Measurements from ENCODE around the gene CMTM3. TPM values are rescaled to one million over a fixed set of nuclear protein-coding genes. Genes with fewer than 3 reads are reported as not detected.
A peak's percentile ranks its signal among the peaks of the same experiment; 100 is the strongest.
"Not testable (repeated sequence)": the region's sequence is repeated elsewhere in the genome, so short reads cannot be mapped to it uniquely, and the experiment has no call there.

CMTM3 gene, protein sequence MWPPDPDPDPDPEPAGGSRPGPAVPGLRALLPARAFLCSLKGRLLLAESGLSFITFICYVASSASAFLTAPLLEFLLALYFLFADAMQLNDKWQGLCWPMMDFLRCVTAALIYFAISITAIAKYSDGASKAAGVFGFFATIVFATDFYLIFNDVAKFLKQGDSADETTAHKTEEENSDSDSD
- 47.9 and 49.2 TPM in 2 replicates for total RNA-seq (2014; rRNA removed; shearing (Covaris generic))

DNA sequence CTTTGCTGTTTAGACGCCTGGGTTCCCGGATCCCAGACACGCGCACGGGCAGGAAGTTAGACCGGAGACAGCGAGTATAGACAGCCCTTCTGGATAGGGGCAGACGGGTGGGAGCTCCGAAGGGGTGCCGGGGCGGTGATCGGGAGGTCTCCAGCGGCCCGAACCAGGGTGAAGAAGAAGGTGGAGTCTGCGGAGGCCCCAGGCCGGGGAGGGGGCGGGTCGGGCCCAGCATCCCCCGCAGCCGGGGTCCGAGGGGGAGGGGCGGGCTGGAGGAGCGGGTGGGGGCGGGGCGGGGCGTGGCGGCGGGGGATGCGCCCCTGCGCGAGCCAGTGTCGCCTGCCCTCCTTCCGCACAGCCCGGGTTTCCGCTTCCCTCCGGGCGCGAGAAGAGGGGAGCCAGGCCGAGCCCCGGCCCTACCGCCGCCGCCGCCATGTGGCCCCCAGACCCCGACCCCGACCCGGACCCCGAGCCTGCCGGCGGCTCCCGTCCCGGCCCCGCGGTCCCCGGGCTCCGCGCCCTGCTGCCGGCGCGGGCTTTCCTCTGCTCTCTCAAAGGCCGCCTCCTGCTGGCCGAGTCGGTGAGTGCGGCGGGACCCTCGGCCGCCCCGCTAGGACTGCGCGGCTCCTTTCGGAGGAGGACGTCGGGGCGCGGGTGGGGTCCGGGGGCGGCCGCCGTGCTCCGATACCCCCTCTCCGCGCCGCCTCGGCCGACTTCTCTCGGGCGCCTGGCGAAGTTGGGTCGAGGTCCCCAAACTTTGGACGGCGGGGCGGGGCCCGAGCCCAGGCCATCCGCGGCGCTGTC lies at the start of gene CMTM3:
CMTM3 (plus strand) TSS at position 329 of the 801 bp plus-strand sequence; CDS start at position 431, 102 bp downstream.
- DNase-seq (ENCODE audit: low read depth): peak; percentile 63

DNA sequence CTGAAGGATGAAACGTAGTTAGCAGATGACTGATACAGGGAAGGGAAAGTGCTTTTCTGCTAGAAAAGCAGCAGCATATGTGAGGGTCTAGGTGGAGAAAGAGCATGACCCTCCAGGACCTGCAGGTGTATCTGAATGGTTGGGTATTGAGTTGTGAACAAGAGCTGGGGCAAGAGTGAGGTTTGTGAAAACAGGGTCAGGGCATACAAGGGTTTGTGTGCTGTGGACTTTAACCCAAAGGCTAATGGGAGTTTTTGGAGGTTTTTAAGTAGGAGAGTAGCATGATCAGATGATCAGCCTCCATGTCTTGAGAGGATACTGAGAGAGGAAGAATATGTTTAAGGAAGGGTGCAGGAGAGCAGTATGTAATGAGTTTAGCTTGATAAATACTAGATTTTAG lies 44.4 kb upstream of the CMTM3 start:
- DNase-seq (ENCODE audit: low read depth): no peak

DNA sequence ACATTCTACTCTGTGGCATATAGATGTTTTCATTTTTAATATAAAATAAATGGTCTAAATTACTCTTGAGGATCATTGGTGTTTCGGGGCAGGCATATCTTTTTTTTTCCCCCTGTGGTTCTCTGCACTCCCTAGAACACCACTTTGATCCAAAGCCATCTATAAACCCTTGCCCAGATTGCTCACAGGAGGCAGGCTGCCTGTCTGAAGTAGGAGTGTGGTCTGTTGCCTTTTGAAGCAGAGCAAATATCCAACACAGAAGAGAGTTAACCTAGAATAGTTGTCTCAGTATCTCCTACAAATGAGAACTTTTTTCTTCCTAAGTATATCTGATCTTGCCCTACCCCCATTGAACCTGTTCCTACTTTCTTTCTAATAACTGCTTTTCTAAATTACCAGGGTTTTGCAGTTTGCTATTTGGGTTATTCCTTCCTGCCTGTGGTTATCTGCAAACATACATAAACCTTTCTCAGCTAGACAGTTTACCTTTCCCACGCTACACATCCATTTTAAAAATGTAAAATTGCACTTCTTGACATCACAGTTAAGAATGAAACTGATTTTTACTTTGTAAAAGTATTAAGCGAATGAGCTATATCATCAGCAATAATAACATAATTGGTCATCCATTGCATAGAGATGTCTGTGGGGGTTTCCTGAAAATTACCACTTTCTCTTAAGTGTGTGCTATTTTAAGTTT lies 43.0 kb upstream of the CMTM3 start:
- DNase-seq (ENCODE audit: low read depth): no peak

DNA sequence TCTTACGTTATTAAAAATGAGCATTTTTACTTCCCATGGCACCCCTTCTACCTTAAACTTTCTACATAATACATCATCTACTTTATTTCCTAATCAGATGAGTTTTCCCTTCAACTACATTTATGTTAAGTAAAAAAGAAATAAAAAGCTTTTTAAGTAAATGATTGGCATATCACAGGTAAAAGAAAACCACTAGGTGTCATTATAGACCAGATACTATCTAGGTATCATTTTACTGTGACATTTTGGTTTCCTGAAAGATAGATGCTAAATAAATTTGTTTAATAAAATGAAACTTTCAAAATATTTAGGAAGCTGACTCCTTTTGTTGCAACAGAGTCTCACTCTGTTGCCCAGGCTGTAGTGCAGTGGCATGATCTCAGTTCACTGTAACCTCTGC lies 42.1 kb upstream of the CMTM3 start:
- no peak for DNase-seq (ENCODE audit: low read depth)

DNA sequence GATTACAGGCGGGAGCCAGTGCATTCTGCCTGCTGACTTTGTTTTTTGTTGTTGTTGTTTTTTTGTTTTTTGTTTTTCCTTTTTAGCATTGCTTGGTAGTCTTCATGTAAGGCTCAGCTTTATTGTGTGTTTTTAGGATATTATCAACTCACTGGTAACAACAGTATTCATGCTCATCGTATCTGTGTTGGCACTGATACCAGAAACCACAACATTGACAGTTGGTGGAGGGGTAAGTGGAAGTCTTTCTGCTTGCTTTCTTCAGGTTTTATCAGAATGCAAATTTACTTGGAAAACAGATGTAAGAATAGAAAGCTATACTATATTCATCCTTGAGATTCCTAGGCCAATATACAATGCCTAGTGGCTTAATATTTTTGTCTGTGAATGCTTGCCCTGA lies 41.5 kb upstream of the CMTM3 start:
- DNase-seq (ENCODE audit: low read depth): no peak

DNA sequence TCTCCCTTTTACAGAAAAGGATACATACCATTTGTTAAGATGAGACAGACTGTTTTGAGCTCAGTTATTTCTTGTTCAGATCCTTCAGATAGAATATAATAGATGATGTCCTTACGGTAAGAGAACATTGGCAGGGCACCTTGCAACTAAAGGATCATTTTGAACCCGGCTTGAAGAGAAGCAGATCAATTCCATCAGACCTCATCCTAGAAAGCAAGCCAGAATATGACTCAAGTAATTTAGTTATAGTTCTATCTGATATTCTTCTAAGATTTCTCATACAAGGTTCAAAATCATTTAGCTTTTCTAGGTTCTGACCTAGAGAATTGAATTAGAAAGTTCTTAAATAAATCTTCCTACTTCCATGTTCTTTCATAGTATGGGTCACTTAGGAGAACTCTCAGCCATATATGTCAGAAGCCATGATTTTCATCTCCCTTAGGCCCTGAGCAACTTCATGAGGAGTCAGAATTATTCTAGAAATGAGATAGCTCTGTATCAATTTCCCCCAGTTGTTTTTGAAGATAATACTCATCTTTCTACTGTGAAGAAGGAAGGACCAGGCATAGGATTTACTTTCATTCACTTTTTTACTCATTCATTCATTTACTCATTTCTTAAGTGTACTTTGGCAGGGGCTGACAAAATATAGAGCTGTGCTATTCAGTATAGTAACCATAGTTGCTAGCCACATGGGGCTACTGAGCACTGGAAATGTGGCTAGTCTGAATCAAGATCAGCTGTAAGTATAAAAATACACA lies 40.8 kb upstream of the CMTM3 start:
- DNase-seq (ENCODE audit: low read depth): no peak

DNA sequence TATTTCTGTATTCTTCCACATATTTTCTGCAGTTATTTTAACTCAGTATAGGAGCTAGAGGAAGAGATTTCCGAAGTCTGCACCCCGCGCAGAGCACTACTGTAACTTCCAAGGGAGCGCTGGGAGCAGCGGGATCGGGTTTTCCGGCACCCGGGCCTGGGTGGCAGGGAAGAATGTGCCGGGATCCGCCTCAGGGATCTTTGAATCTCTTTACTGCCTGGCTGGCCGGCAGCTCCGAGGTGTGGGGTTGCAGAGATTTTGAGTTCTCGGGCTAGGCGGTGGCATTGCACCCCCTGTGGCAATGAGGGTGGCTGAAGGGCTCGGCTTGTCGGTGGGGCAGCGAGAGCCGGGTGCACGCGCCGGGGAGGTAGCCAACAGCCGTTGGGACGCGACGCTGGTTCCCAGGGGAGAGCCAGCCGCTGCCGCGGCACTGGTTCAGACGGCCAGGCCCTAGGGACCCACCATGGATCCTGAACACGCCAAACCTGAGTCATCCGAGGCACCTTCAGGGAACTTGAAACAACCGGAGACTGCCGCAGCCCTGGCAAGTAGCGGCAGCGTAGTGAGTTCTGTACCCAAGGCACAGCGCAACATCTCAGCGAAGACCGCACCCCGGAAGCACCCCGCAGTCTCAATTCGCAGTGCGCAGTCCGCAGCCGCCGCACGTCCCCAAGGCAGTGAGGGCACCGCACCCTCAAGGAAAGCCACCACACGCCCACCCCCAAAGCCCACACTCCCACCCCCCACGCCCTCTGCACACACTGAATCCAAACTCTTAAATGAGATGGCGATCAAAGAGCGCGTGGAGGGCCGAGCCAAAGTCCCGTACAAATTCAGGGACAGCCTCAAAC lies 38.2 kb upstream of the CMTM3 start, which contains the start of gene CMTM1:
CMTM1 (plus strand) TSS at position 389 of the 851 bp plus-strand sequence; CDS start at position 464, 75 bp downstream.
- DNase-seq (ENCODE audit: low read depth): no peak

DNA sequence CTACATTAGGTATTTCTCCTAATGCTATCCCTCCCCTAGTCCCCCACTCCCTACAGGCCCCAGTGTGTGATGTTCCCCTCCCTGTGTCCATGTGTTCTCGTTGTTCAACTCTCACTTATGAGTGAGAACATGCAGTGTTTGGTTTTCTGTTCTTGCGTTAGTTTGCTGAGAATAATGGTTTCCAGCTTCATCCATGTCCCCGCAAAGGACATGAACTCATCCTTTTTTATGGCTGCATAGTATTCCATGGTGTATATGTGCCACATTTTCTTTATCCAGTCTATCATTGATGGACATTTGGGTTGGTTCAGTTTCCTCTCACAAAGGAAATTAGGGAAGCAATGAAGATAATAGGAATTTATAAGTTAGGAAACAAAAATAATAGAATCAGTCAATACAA lies 37.2 kb upstream of the CMTM3 start:
- DNase-seq (ENCODE audit: low read depth): not testable (repeated sequence)

DNA sequence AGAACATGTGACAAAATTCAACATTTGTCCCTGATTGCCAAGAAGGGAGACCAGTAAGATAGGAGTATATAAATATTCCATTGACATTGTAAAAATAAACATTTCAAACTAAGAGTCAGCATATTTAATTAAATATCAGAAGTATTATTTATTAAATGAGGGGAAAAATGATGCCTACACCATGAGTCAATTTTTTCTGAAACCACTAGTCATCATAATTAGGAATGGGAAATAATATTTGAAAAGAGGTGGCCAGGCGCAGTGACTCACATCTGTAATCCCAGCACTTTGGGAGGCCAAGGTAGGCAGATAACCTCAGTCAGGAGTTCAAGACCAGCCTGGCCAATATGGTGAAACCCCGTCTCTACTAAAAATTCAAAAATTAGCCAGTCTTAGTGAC lies 36.1 kb upstream of the CMTM3 start:
- DNase-seq (ENCODE audit: low read depth): no peak

DNA sequence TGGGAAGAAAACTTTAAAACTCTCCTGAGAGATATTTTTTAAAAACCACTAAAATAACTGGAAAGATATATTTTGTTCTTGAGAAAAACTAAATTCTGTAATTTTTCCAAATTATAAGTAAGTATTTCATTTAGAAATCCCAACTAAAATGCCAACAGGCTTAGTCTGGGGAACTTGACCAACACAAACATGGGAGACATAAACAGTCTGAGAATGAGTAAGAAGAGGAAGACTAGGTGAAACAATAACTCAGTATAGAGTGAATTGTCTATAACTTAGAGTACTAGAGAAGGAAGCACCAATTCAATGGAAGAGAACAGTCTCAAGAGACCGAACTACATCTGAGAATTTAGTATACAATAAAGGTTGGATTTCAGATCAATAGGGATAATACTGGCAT lies 35.4 kb upstream of the CMTM3 start:
- DNase-seq (ENCODE audit: low read depth): peak; percentile 28

DNA sequence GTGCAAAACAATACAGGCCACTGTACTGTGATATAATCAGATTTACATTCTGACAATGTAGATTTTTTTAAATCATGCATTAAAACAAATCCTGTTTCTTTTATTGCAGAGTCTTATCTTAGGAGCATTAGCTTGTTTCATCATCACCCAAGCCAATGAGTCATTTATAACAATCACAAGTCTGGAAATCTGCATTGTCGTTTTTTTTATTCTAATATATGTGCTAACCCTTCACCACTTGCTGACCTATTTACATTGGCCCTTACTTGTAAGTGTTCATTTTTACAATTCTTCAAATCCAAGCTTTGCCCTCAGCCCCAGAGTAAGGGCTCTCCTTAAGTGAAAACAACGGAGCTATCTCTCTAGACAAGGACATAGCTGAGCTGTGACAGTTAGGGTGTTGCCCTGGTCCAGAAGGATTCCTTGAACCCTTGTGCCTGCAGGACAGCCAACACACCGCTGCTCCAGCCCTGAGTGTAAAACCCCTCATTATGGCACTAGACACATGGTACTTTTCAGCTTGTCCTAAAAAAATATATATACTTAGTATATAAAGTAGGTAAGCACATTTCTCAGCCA lies 34.6 kb upstream of the CMTM3 start:
- peak; percentile 44 for DNase-seq (ENCODE audit: low read depth)

DNA sequence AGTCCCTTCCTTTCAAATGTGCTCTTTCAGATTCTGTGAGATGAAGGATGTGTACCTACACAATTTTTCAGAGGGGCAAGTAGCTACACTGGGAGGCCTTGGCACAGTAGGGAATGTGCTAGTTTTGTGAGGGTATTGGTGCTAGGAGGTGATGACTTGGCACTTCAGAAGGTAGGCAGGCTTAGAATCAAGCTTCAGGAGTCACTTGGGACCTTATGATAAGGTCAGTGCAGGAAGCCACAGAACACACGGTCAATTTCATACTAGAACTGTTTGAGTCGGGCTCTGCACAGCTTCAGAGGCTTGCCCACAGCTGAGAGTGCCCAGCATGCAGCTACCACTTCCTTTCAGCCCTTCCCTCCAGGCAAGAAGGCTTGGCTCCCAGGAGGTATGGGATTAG lies 32.1 kb upstream of the CMTM3 start:
- peak; percentile 37 for DNase-seq (ENCODE audit: low read depth)

DNA sequence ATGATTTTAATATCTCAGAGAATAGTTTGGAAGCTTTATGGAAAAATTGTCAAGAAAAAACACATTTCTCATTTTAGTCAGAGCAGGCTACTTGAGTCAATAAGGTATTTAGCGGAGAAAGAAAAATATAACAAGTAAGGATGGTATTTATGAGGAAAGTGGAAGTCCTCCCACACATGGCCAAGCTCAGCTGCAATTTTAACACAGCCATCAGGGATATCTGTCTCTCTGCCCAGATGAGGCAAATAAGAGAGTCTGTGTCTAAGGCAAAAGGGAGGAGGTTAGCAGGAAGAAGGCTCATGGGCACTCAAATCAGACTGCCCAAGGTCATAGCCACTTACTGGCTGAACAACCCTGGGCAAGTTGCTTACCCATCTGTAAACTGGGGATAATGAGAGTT lies 30.4 kb upstream of the CMTM3 start:
- DNase-seq (ENCODE audit: low read depth): no peak

DNA sequence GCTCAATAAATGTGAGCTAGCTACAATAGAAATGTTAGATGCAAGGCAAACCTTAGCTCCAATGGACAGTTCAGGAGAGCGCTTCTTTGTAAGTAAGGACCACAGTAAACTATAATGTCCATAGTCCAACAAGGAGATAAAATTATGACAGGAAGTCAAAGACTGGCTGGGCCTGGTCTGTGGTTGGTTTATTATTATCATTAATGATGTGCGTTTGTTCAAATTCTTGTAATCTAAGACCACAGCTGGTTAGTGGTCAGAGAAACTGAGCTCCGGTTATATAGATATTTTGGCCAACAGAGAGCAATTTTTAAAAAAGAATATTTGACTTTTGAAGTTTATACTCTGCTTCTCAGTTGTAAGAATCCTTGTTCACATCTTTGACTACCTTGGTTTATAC lies 30.0 kb upstream of the CMTM3 start:
- DNase-seq (ENCODE audit: low read depth): no peak

DNA sequence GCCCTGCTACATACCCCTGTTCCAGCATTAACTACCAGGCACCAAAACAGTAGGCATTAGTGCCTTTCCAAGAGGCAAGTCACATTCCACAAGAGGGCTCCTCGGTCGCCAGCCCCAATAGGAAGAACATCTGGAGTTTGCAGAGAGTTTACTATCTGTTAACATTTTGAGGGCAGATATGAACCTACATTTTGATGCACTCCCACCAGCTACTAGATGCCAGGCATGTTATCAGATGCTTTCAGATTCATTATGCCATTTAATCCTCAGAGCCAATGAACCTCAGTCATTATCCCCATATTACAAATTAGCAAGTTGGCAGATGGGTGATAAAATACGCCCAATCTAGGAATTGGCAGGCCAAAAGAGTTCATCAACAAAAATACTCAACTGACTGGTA lies 29.4 kb upstream of the CMTM3 start:
- no peak for DNase-seq (ENCODE audit: low read depth)

DNA sequence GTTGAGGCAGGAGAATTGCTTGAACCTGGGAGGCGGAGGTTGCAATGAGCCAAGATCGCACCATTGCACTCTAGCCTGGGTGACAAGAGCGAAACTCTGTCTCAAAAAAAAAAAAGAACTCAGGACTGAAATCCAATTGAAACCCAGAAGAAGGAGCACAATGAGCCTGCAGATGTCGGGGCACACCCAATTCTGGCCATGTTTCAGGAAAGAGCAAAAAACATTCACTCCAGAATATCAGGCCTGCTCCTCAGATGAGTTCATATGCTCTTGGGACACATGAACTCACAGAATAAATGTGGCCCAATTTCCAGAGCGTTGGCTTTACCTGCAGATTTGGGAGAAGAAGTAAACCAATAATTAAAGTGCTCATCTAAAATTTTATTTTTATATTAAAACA lies 28.2 kb upstream of the CMTM3 start:
- DNase-seq (ENCODE audit: low read depth): no peak

DNA sequence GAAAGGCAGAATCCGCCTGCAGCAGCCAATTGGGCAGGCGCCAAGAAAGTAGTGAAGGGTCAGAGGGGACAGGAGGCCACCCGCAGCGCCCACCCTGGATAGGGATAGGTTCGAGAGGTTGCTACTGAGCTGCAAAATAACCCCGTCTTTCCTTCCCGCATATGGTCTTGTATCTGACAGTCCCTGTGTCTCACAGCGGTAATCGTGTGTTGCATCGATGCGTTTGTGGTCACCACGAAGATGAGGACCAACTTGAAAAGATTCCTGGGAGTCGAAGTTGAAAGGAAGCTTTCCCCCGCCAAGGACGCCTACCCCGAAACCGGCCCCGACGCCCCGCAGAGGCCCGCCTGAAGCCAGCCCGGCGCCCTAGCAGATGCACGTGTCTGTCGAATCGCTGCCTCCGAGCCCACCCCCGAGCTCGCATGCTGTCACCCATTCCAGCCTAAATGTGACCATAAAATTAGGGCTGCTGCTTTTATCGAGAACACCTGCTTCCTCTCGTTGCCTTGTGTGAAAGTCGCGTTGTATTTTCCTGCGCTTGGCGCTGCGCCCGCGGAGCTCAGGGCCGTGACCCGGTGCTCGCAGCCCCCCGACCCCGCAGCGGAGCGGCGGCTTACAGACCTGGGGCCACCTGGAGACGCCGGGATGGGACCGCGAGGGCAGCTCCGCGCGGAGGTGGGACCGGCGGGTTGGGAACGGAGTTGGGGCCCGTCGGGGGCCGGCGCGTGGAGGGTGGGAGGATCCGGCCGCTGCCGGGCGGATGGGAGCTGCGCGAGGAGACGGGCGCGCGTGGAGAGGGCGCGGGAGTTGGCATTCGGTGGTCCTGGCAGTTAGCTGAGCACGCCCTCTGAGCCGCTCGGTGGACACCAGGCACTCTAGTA lies 25.6 kb upstream of the CMTM3 start, which contains the start of gene CMTM2:
CMTM2 (plus strand) TSS at position 813 of the 881 bp plus-strand sequence. CDS start 145 bp downstream, outside the sequence.
- DNase-seq (ENCODE audit: low read depth): no peak

DNA sequence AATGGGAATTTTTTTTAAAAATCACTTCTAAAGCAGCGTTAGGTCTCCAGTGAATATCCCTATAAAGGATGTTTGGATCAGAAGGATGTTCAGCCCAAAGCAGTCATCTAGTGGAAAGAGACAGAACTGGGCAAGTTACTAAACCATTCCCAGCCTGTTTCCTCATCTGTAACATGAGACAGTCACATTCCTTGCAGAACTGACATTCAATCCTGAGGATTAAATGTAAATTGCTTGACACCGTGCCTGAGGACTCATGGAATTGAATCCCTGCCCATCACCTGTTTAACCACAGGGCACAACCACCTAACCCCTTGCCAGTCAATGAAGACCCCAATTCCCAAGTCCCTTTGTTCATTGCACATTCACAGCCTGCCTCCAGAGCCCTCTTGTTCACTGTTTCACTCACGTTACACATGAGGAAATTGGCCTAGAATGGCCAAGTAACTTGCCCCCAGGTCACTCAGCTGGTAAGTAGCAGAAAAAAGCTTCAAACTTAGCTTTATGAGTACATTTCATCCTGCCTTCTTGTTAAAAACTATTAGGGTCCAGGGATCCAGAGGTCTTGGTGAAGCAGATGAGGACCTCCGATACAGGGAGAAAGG lies 23.8 kb upstream of the CMTM3 start:
- DNase-seq (ENCODE audit: low read depth): peak; percentile 56
